Activated CD8-positive, alpha-beta T cell treated with anti-CD3 and anti-CD28 coated beads for 36 hours (primary cell): ENCODE measurements around the gene ASH1L. TPM values are rescaled to one million over a fixed set of nuclear protein-coding genes. Genes with fewer than 3 reads are reported as not detected.

ENCODE experiments used
- ATAC-seq: fragments of 200-7000 bp; cut with Tn5 transposase; one replicate; pipeline ENCODE4 v1.10.0; 2021; ENCODE audit warnings: mild to moderate bottlenecking, moderate library complexity
- CTCF ChIA-PET: fragments of 350-600 bp; sonication (Branson Sonifier 250); formaldehyde crosslinking; loops from one replicate; lab custom pipeline; 2021; ENCODE audit warnings: antibody characterized with exemption; lab: Charles Lee
- POLR2A ChIA-PET: fragments of 350-600 bp; sonication (Branson Sonifier 250); formaldehyde crosslinking; loops from one replicate; lab custom pipeline; 2021; ENCODE audit warnings: antibody characterized with exemption; lab: Charles Lee
- DNase-seq: peaks from one replicate; pipeline ENCODE4 v3.0.0-alpha.2; 2020
- H3K27ac Mint-ChIP-seq: one replicate; pipeline ENCODE4 v1.8.0; 2021; ENCODE audit warnings: mild to moderate bottlenecking, mixed read lengths
- H3K27me3 Mint-ChIP-seq: one replicate; pipeline ENCODE4 v1.8.0; 2021; ENCODE audit warnings: mixed read lengths
- H3K36me3 Mint-ChIP-seq: one replicate; pipeline ENCODE4 v1.8.0; 2021; ENCODE audit warnings: low read depth, mixed read lengths
- H3K4me1 Mint-ChIP-seq: one replicate; pipeline ENCODE4 v1.8.0; 2021; ENCODE audit warnings: low read depth, mixed read lengths
- H3K4me3 Mint-ChIP-seq: one replicate; pipeline ENCODE4 v1.8.0; 2021; ENCODE audit warnings: mild to moderate bottlenecking, moderate library complexity, mixed read lengths
- H3K9me3 Mint-ChIP-seq: one replicate; pipeline ENCODE4 v1.8.0; 2021; ENCODE audit warnings: mixed read lengths
- CTCF ChIP-seq: fragments of 200-600 bp; IDR thresholded peaks from one replicate; pipeline ENCODE4 v1.8.0; 2022; ENCODE audit warnings: antibody characterized with exemption, mild to moderate bottlenecking
- intact Hi-C: fragments of 100-400 bp; cut with micrococcal nuclease; formaldehyde crosslinking; loops from one replicate; pipeline ENCODE4 v1.10.0; 2022
- total RNA-seq, 2 experiments: library from RNA; stranded (reverse); gene quantifications; one replicate each; pipeline ENCODE4 v1.2.3, GENCODE V29; 2021

The ASH1L gene
- total RNA-seq, 2 experiments from 2014 or later = 30.3 to 31.6 TPM

DNA sequence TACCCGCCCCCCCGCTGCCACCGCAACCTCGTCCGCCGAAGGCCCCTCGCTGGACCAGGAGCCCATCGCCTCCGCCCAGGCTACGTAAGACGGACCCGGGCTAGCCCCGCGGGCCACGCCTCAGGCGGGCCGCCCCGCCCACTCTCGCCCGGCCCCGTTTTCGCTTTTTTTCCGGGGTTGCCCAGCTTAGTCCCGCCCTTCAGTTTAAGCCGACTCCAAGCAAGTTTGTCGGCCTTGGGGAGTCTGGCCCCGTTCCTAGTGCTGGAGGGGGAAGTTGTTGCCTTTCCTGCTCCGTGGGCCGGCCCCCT is 238.9 kb downstream of the ASH1L start:
- Mint-ChIP-seq H3K36me3 (peaks cover 25% of the 10 kb centered on the region), H3K4me3 (peak overlapping the region; percentile 81), H3K27me3 (no peaks in the 10 kb centered on the region), H3K9me3 (no peaks in the 10 kb centered on the region), H3K27ac (peak overlapping the region; percentile 34), H3K4me1 (peaks cover 43% of the 10 kb centered on the region)
- ChIA-PET POLR2A (interaction anchor here (0.6 to 4.8 kb wide), 6 partner anchors 16 to 130 kb away, joined by 3 to 24 read pairs (median 4); partner anchors contain the start of gene CLK2), CTCF (interaction anchor here (0.8 to 6.1 kb wide), 28 partner anchors 9 to 273 kb away, joined by 3 to 170 read pairs (median 4); partner anchors contain the start of genes CLK2, ENTREP3, FDPS and HCN3)
- intact Hi-C loops = loop anchor here (5.0 kb wide), 1 partner anchor 46 kb away; the partner anchor contains the start of gene HCN3
- DNase-seq = peak; percentile 85
- peak; percentile 66 for ATAC-seq
- no peak for TF ChIP-seq CTCF

- H3K4me1 Mint-ChIP-seq = peaks cover 43% of the 10 kb centered on the region
- H3K9me3 Mint-ChIP-seq = no peaks in the 10 kb centered on the region
- peaks cover 29% of the 10 kb centered on the region for H3K36me3 Mint-ChIP-seq
- H3K27ac Mint-ChIP-seq = peak overlapping the region; percentile 75
- ChIA-PET POLR2A (interaction anchor here (0.6 to 4.8 kb wide), 9 partner anchors 13 to 129 kb away, joined by 3 to 31 read pairs (median 5); partner anchors contain the start of genes FDPS, SCAMP3 and THBS3), CTCF (interaction anchor here (0.8 to 6.1 kb wide), 30 partner anchors 9 to 273 kb away, joined by 3 to 170 read pairs (median 4); partner anchors contain the start of genes CLK2, ENTREP3, FDPS and HCN3)
- intact Hi-C loops = loop anchor here (5.0 kb wide), 1 partner anchor 46 kb away; the partner anchor contains the start of gene HCN3
- peak; percentile 88 for DNase-seq
- H3K4me3 Mint-ChIP-seq = peak overlapping the region; percentile 81
- TF ChIP-seq CTCF = peak; percentile 94
- peak; percentile 57 for ATAC-seq
- no peaks in the 10 kb centered on the region for H3K27me3 Mint-ChIP-seq
These were observed 239.5 kb downstream of the ASH1L start for GRCh38 chr1:155322953-155323728.

DNA sequence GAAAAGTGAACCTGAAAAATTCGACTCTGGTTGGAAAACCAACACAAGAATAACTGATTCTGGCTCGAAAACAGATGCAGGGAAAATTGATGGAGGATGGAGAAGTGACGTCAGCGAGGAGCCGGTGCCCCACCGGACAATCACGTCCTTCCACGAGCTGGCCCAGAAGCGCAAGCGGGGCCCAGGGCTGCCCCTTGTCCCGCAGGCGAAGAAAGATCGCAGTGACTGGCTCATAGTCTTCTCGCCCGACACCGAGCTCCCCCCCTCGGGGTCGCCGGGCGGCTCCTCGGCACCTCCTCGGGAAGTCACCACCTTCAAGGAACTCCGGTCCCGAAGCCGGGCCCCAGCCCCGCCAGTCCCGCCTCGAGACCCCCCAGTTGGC is 240.0 kb downstream of the ASH1L start:
- Mint-ChIP-seq H3K36me3 (peaks cover 33% of the 10 kb centered on the region), H3K9me3 (no peaks in the 10 kb centered on the region), H3K27ac (no peak overlapping the region), H3K4me1 (peaks cover 43% of the 10 kb centered on the region), H3K4me3 (peak overlapping the region; percentile 81), H3K27me3 (no peaks in the 10 kb centered on the region)
- ChIA-PET POLR2A (interaction anchor here (1.1 to 4.8 kb wide), 8 partner anchors 13 to 287 kb away, joined by 3 to 31 read pairs (median 5); partner anchors contain the start of genes FDPS, SCAMP3 and THBS3), CTCF (interaction anchor here (0.8 to 6.1 kb wide), 16 partner anchors 11 to 238 kb away, joined by 3 to 170 read pairs (median 4); partner anchors contain the start of genes CLK2, FDPS, KRTCAP2 and MTX1)
- ATAC-seq (no peak), DNase-seq (peak; percentile 36)
- TF ChIP-seq CTCF = no peak
- intact Hi-C loops = loop anchor here (5.0 kb wide), 1 partner anchor 45 kb away; the partner anchor contains the start of gene HCN3

DNA sequence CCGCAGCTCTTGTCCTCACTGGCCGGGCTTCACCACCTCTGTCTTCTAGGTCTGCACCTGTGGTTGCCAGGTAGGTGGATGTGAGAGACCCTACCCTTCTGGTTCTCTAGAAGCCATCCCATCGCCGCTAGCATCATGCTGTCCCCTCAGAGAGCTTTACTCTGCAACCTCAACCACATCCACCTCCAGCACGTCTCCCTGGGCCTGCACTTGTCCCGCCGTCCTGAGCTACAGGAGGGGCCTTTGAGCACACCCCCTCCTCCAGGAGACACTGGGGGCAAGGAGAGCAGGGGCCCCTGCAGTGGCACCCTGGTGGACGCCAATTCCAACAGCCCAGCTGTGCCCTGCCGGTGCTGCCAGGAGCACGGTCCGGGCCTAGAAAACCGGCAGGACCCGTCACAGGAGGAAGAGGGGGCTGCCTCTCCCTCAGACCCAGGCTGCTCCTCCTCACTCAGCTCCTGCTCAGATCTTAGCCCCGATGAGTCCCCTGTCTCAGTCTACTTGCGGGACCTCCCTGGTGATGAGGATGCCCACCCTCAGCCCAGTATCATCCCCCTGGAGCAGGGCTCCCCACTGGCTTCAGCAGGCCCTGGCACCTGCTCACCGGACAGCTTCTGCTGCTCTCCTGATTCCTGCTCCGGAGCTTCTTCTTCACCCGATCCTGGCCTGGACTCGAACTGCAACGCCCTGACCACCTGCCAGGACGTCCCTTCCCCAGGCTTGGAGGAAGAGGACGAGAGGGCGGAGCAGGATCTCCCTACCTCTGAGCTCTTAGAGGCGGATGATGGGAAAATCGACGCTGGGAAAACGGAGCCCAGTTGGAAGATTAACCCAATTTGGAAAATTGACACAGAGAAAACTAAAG is 240.7 kb downstream of the ASH1L start:
- ChIA-PET CTCF (interaction anchor here (0.8 to 6.1 kb wide), 16 partner anchors 11 to 237 kb away, joined by 3 to 170 read pairs (median 4); partner anchors contain the start of genes CLK2, FDPS, KRTCAP2 and MTX1), POLR2A (interaction anchor here (0.6 to 4.8 kb wide), 8 partner anchors 12 to 287 kb away, joined by 3 to 31 read pairs (median 5); partner anchors contain the start of genes FDPS, SCAMP3 and THBS3)
- ATAC-seq = no peak
- Mint-ChIP-seq H3K9me3 (no peaks in the 10 kb centered on the region), H3K4me1 (peaks cover 43% of the 10 kb centered on the region), H3K4me3 (peak overlapping the region; percentile 81), H3K27ac (no peak overlapping the region), H3K36me3 (peaks cover 33% of the 10 kb centered on the region), H3K27me3 (no peaks in the 10 kb centered on the region)
- peak; percentile 19 for DNase-seq
- TF ChIP-seq CTCF = no peak
- intact Hi-C loops = loop anchor here (5.0 kb wide), 1 partner anchor 45 kb away; the partner anchor contains the start of gene HCN3
